HepG2 (cell line): ENCODE measurements around the gene B4GALT2. TPM values are rescaled to one million over a fixed set of nuclear protein-coding genes. Genes with fewer than 3 reads are reported as not detected.

Experiments
- ATAC-seq: fragments of 200-7000 bp; cut with Tn5 transposase; 3 replicates; pipeline ENCODE4 v1.9.1; 2020; ENCODE audit warnings: mild to moderate bottlenecking, moderate library complexity
- BruUV-seq: library from RNA; stranded (reverse); fragments of 400-500 nt; replicated peaks from 2 replicates; lab custom pipeline; 2021; lab: Mats Ljungman, UMichigan
- CTCF ChIA-PET: fragments of 300-600 bp; formaldehyde crosslinking; extraction: SDS; loops from one replicate; lab custom pipeline; 2021; ENCODE audit warnings: low total read pairs, inconsistent platforms, low intra/inter-chr PET ratio; lab: Yijun Ruan, JAX
- POLR2A ChIA-PET: fragments of 350-600 bp; sonication (Branson Sonifier 250); formaldehyde crosslinking; loops from one replicate; lab custom pipeline; 2020; ENCODE audit warnings: antibody characterized with exemption, inconsistent platforms; lab: Yijun Ruan, JAX
- DNase-seq: peaks from one replicate; pipeline ENCODE4 v3.0.0-alpha.2; 2015; ENCODE audit warnings: low spot score
- FAIRE-seq: peaks from 3 replicates; lab custom pipeline; 2011; peaks lifted over from hg19 to GRCh38; lab: Jason Lieb, UNC
- H2AFZ ChIP-seq: one replicate; pipeline ENCODE4 v1.6.1; 2011; ENCODE audit warnings: low read length, inconsistent platforms
- H3K27ac ChIP-seq: fragments of 300-600 bp; 3 replicates; pipeline ENCODE4 v1.8.0; 2011; ENCODE audit warnings: mixed run types, mild to moderate bottlenecking, mixed read lengths, low read length, inconsistent platforms; ENCODE audit not compliant: insufficient read depth; ENCODE audit errors: extremely low read length
- H3K27me3 ChIP-seq, 2 experiments: fragments of 200-600 bp in 1 of 2; 2 replicates in 1 of 2; 3 replicates in 1 of 2; pipeline versions ENCODE4 v1.6.0 to v1.8.0; 2011; ENCODE audit warnings: low read length in 2 of 2, mild to moderate bottlenecking in 2 of 2, moderate library complexity in 2 of 2, inconsistent platforms in 1 of 2; ENCODE audit not compliant: insufficient read depth in 2 of 2, control insufficient read depth in 1 of 2
- H3K36me3 ChIP-seq, 2 experiments: fragments of 200-600 bp in 1 of 2; replicated peaks in 1 of 2; 2 replicates in 1 of 2; 3 replicates in 1 of 2; pipeline versions ENCODE4 v1.5.1 to v1.8.0; 2011; ENCODE audit warnings: low read length in 2 of 2, inconsistent platforms in 1 of 2; ENCODE audit not compliant: insufficient read depth in 2 of 2, control insufficient read depth in 1 of 2
- H3K4me1 ChIP-seq: 2 replicates; pipeline ENCODE4 v1.5.1; 2012; ENCODE audit warnings: low read length, inconsistent platforms; ENCODE audit not compliant: insufficient read depth
- H3K4me2 ChIP-seq: 2 replicates; pipeline ENCODE4 v1.6.0; 2011; ENCODE audit warnings: low read depth, low read length, inconsistent platforms
- H3K4me3 ChIP-seq, 3 experiments: fragments of 200-600 bp in 1 of 3; sonication (generic), shearing (Covaris generic) in 1 of 3; replicated peaks in 1 of 3; 2 replicates each; pipeline ENCODE4 v1.5.1; 2011 to 2016; ENCODE audit warnings: low read length in 3 of 3, inconsistent platforms in 2 of 3, low read depth in 2 of 3, mild to moderate bottlenecking in 2 of 3, control low read depth in 1 of 3, mixed read lengths in 1 of 3; ENCODE audit not compliant: insufficient read depth in 1 of 3
- H3K79me2 ChIP-seq: one replicate; pipeline ENCODE4 v1.6.1; 2011; ENCODE audit warnings: low read length, inconsistent platforms; ENCODE audit not compliant: insufficient read depth
- H3K9ac ChIP-seq: 2 replicates; pipeline ENCODE4 v1.6.0; 2011; ENCODE audit warnings: mild to moderate bottlenecking, low read depth, low read length, inconsistent platforms; ENCODE audit not compliant: insufficient read depth
- H3K9me3 ChIP-seq: 2 replicates; pipeline ENCODE4 v1.5.1; 2012; ENCODE audit warnings: mild to moderate bottlenecking, low read length
- H4K20me1 ChIP-seq: 2 replicates; pipeline ENCODE4 v1.6.0; 2011; ENCODE audit warnings: inconsistent platforms, mild to moderate bottlenecking, low read length, moderate library complexity; ENCODE audit not compliant: insufficient read depth
- ATF4 ChIP-seq, 2 experiments: fragments of 450-650 bp in 1 of 2; sonication (generic) in 1 of 2; formaldehyde crosslinking; IDR thresholded peaks; 2 replicates each; pipeline versions ENCODE4 v1.5.0 to v1.8.0; 2020 to 2022; ENCODE audit warnings: mild to moderate bottlenecking in 1 of 2, missing genetic modification reagents in 1 of 2
- ATF6 ChIP-seq: sonication (generic); formaldehyde crosslinking; conservative IDR thresholded peaks from 2 replicates; pipeline ENCODE4 v1.4.0; 2020; ENCODE audit warnings: missing genetic modification reagents
- ELK4 ChIP-seq: sonication (generic); formaldehyde crosslinking; IDR thresholded peaks from 2 replicates; pipeline ENCODE4 v1.9.0; 2021; ENCODE audit warnings: missing genetic modification reagents, borderline replicate concordance
- EP300 ChIP-seq, 3 experiments: sonication (generic) in 1 of 3; formaldehyde crosslinking in 1 of 3; IDR thresholded peaks; 2 replicates each; pipeline versions ENCODE4 v1.5.1 to v1.6.1; 2011 to 2020; ENCODE audit warnings: low read depth in 2 of 3, low read length in 2 of 3, borderline replicate concordance in 1 of 3, improper control_type of control experiment in 1 of 3, mild to moderate bottlenecking in 1 of 3, missing genetic modification reagents in 1 of 3, moderate library complexity in 1 of 3
- GABPA ChIP-seq, 2 experiments: IDR thresholded peaks; 2 replicates each; pipeline ENCODE4 v1.6.1; 2011 to 2016; ENCODE audit warnings: low read depth in 2 of 2, low read length in 1 of 2, missing biosample characterization in 1 of 2, missing genetic modification characterization in 1 of 2
- MAX ChIP-seq: IDR thresholded peaks from 2 replicates; pipeline ENCODE4 v1.6.1; 2012; ENCODE audit warnings: inconsistent platforms
- MXI1 ChIP-seq: IDR thresholded peaks from 3 replicates; pipeline ENCODE4 v1.6.1; 2012; ENCODE audit warnings: low read depth, low read length, inconsistent platforms, borderline replicate concordance
- SAP130 ChIP-seq: IDR thresholded peaks from 2 replicates; pipeline ENCODE4 v1.6.1; 2016; ENCODE audit warnings: low read depth
- SSRP1 ChIP-seq: IDR thresholded peaks from 2 replicates; pipeline ENCODE4 v1.6.1; 2016; ENCODE audit warnings: control low read depth
- ZBTB8A ChIP-seq: sonication (generic); formaldehyde crosslinking; IDR thresholded peaks from 2 replicates; pipeline ENCODE4 v1.4.0; 2020; ENCODE audit warnings: mild to moderate bottlenecking, low read depth, missing genetic modification reagents, borderline replicate concordance
- ZMYM3 ChIP-seq: sonication (generic); formaldehyde crosslinking; IDR thresholded peaks from 2 replicates; pipeline ENCODE4 v1.5.1; 2020; ENCODE audit warnings: mild to moderate bottlenecking, missing genetic modification reagents
- ZNF501 ChIP-seq: sonication (generic); formaldehyde crosslinking; IDR thresholded peaks from 2 replicates; pipeline ENCODE4 v1.5.1; 2020; ENCODE audit warnings: mild to moderate bottlenecking, moderate library complexity, missing genetic modification reagents
- ZNF550 ChIP-seq: sonication (generic); formaldehyde crosslinking; IDR thresholded peaks from 2 replicates; pipeline ENCODE4 v1.4.0; 2020; ENCODE audit warnings: mild to moderate bottlenecking, missing genetic modification reagents, borderline replicate concordance
- WGBS: methylation state at CpG from one replicate; pipeline ENCODE4 v1.1.6; 2017; ENCODE audit warnings: low lambda C conversion rate; 5-methylcytosine and 5-hydroxymethylcytosine counted together
- in situ Hi-C: cut with HindIII; loops from 2 replicates; pipeline ENCODE4 v1.10.0; 2017; ENCODE audit warnings: low pct_unique_long_range_greater_than_20kb; ENCODE audit not compliant: extremely low pct_ligation_motif_present
- intact Hi-C: fragments of 100-400 bp; cut with micrococcal nuclease; formaldehyde crosslinking; loops from one replicate; pipeline ENCODE4 v1.10.0; 2022; ENCODE audit not compliant: unreplicated experiment
- polyA plus RNA-seq, 8 experiments: library from polyadenylated mRNA; depleted of rRNA in 3 of 8; stranded (reverse) in 7 of 8; unstranded in 1 of 8; fragments of >200 nt; fragmentation: Illumina TruSeq in 4 of 8; extraction: Trizol in 4 of 8; gene quantifications; 2 replicates each; pipeline versions ENCODE4 v1.2.1 to v1.2.3, GENCODE V29; 2011 to 2016; ENCODE audit warnings: low read depth in 4 of 8, missing spikeins in 1 of 8, mixed read lengths in 1 of 8; ENCODE audit not compliant: insufficient read depth in 1 of 8
- total RNA-seq, 5 experiments: library from RNA; depleted of rRNA; stranded (reverse); fragments of >200 nt; fragmentation: Illumina TruSeq; extraction: Trizol; gene quantifications; 2 replicates each; pipeline ENCODE4 v1.2.3, GENCODE V29; 2016; ENCODE audit warnings: low read depth in 1 of 5

The B4GALT2 gene
- total and polyA plus RNA-seq, 2 of the 13 experiments (the other 11 are each of a cell fraction or from before 2014, with no cell fraction given) = 41.9 to 78.0 TPM

- TF ChIP-seq ZNF501 (CRISPR knock-in tag) = peak; percentile 50; the same call in 1 of the 2 replicates
- TF ChIP-seq ATF6 (CRISPR knock-in tag) = no peak
- TF ChIP-seq ATF4 (CRISPR knock-in tag; IDR thresholded peaks at IDR 0.05) = peak; percentile 15 to 93; a peak in 2 of 4 replicates
- TF ChIP-seq ZMYM3 (CRISPR knock-in tag) = no peak
Measured at GRCh38 chr1:44031252-44032169, 52.5 kb downstream of the B4GALT2 start, which contains the start of gene SLC6A9 (continued).

GRCh38 chr1:44032170-44032790, 53.3 kb downstream of the B4GALT2 start:
- H3K9ac ChIP-seq = peak overlapping the region; percentile 85; the same call in 1 of the 2 replicates
- no peak for DNase-seq
- H3K79me2 ChIP-seq = no peaks in the 10 kb centered on the region
- H3K27me3 ChIP-seq = 0 out of 5 replicates have a peak, but pooled peaks cover 0 to 2% of the 10 kb centered on the region in 2 experiments
- 0 out of 5 replicates have a peak, but pooled peaks cover 0 to 4% of the 10 kb centered on the region in 2 experiments for H3K36me3 ChIP-seq
- CTCF ChIA-PET = no interaction called here
- TSS peak; percentile 78 for BruUV-seq
- peaks cover 57% of the 10 kb centered on the region for H3K4me1 ChIP-seq
- WGBS = 0% methylated on average over 6 of the region's 6 CpGs
- intact Hi-C loops (loop anchor here (10.0 kb wide), 1 partner anchor 97 kb away; the partner anchor contains the start of gene ARTN), in situ Hi-C loops (loop anchor here (5.0 kb wide), 1 partner anchor 35 kb away; no protein-coding TSS in a partner anchor)
- H4K20me1 ChIP-seq = no peaks in the 10 kb centered on the region
- no peak overlapping the region for H2AFZ ChIP-seq
- H3K4me2 ChIP-seq = peak overlapping the region; percentile 95
- POLR2A ChIA-PET = interaction anchor here (0.9 to 5.4 kb wide), 10 partner anchors 10 to 98 kb away, joined by 3 to 32 read pairs (median 10); partner anchors contain the start of genes ARTN, ATP6V0B and DPH2
- FAIRE-seq = peak; percentile 81
- peak overlapping the region; percentile 91 to 96 (median 95) for H3K4me3 ChIP-seq
- peak overlapping the region; percentile 78 for H3K27ac ChIP-seq
- ATAC-seq = 0 out of 3 replicates have a peak, but pooled peaks have one; percentile 3
- H3K9me3 ChIP-seq = no peaks in the 10 kb centered on the region
- TF ChIP-seq EP300 (IDR thresholded peaks at IDR 0.05; ENCODE audit: low read depth in 2 of 2, low read length in 2 of 2) = 0 out of 4 replicates have a peak, but pooled peaks of 1 of the 2 experiments have one; percentile 5
- TF ChIP-seq EP300 (CRISPR knock-in tag; IDR thresholded peaks at IDR 0.05; ENCODE audit: borderline replicate concordance) = no peak
- peak; percentile 32; the same call in 1 of the 2 replicates for TF ChIP-seq SAP130 (CRISPR knock-in tag)
- 0 out of 2 replicates have a peak, but pooled peaks have one; percentile 49 for TF ChIP-seq ZNF550
- peak; percentile 17; the same call in 1 of the 2 replicates for TF ChIP-seq ZBTB8A
- no peak for TF ChIP-seq ELK4 (CRISPR knock-in tag)
- 0 out of 3 replicates have a peak, but pooled peaks have one; percentile 16 for TF ChIP-seq MXI1
- no peak for TF ChIP-seq GABPA (IDR thresholded peaks at IDR 0.05; ENCODE audit: low read depth, low read length)
- TF ChIP-seq GABPA (CRISPR knock-in tag; IDR thresholded peaks at IDR 0.05; ENCODE audit: low read depth) = 0 out of 2 replicates have a peak, but pooled peaks have one; percentile 10
- TF ChIP-seq MAX = peak; percentile 10; the same call in 1 of the 2 replicates
- TF ChIP-seq SSRP1 (CRISPR knock-in tag) = 0 out of 2 replicates have a peak, but pooled peaks have one; percentile 42
